Mesothelial cell of epicardium (in vitro differentiated cells): ENCODE measurements around the gene DGKQ. TPM values are rescaled to one million over a fixed set of nuclear protein-coding genes. Genes with fewer than 3 reads are reported as not detected.

Source experiments
- DNase-seq, 2 experiments: peaks; one replicate each; pipeline ENCODE4 v3.0.0; 2021; ENCODE audit warnings: low spot score in 2 of 2; ENCODE audit not compliant: unreplicated experiment in 2 of 2
- H3K27ac Mint-ChIP-seq: 2 replicates; pipeline ENCODE4 v1.8.0; 2021; ENCODE audit warnings: mixed read lengths
- H3K27me3 Mint-ChIP-seq: 2 replicates; pipeline ENCODE4 v1.8.0; 2021; ENCODE audit warnings: low read depth, mixed read lengths
- H3K36me3 Mint-ChIP-seq: 2 replicates; pipeline ENCODE4 v1.8.0; 2021; ENCODE audit warnings: mixed read lengths
- H3K4me1 Mint-ChIP-seq: 2 replicates; pipeline ENCODE4 v1.8.0; 2021; ENCODE audit warnings: mixed read lengths
- H3K4me3 Mint-ChIP-seq: 2 replicates; pipeline ENCODE4 v1.8.0; 2021; ENCODE audit warnings: mild to moderate bottlenecking, moderate library complexity, mixed read lengths
- H3K9me3 Mint-ChIP-seq: 2 replicates; pipeline ENCODE4 v1.8.0; 2021; ENCODE audit warnings: mixed read lengths
- CTCF ChIP-seq: fragments of 200-600 bp; sonication (generic); IDR thresholded peaks from one replicate; pipeline ENCODE4 v1.5.0; 2021; ENCODE audit warnings: antibody characterized with exemption; ENCODE audit not compliant: unreplicated experiment
- total RNA-seq: library from RNA; stranded (reverse); gene quantifications from 3 replicates; pipeline ENCODE4 v1.2.1, GENCODE V29; 2021

DGKQ gene
- total RNA-seq, 1 donor from 2014 or later: 15.6 TPM

- H3K9me3 Mint-ChIP-seq: no peaks in the 10 kb centered on the region
- no peak overlapping the region for H3K4me3 Mint-ChIP-seq
Measured at GRCh38 chr4:966266-967112, 6.9 kb downstream of the DGKQ start.

GRCh38 chr4:965766-966134, 7.6 kb downstream of the DGKQ start:
- peaks cover 22% of the 10 kb centered on the region for H3K27me3 Mint-ChIP-seq
- TF ChIP-seq CTCF: no peak
- no peak for DNase-seq
- no peaks in the 10 kb centered on the region for H3K9me3 Mint-ChIP-seq
- H3K27ac Mint-ChIP-seq: no peak overlapping the region
- H3K36me3 Mint-ChIP-seq: peaks cover 2% of the 10 kb centered on the region
- no peak overlapping the region for H3K4me3 Mint-ChIP-seq
- no peaks in the 10 kb centered on the region for H3K4me1 Mint-ChIP-seq

More at GRCh38 chr4:966266-967112, 6.9 kb downstream of the DGKQ start:
- no peak for DNase-seq
- no peaks in the 10 kb centered on the region for H3K4me1 Mint-ChIP-seq
- H3K27ac Mint-ChIP-seq: no peak overlapping the region
- TF ChIP-seq CTCF: no peak
- H3K27me3 Mint-ChIP-seq: peaks cover 25% of the 10 kb centered on the region
- H3K36me3 Mint-ChIP-seq: peaks cover 2% of the 10 kb centered on the region

GRCh38 chr4:965048-965765, 8.2 kb downstream of the DGKQ start:
- Mint-ChIP-seq H3K9me3 (no peaks in the 10 kb centered on the region), H3K36me3 (peaks cover 2% of the 10 kb centered on the region), H3K4me3 (no peak overlapping the region), H3K27me3 (peaks cover 17% of the 10 kb centered on the region), H3K4me1 (no peaks in the 10 kb centered on the region), H3K27ac (no peak overlapping the region)
- no peak for TF ChIP-seq CTCF
- DNase-seq: no peak

GRCh38 chr4:964346-965025, 8.9 kb downstream of the DGKQ start:
- Mint-ChIP-seq H3K4me3 (no peak overlapping the region), H3K9me3 (no peaks in the 10 kb centered on the region), H3K27ac (no peak overlapping the region), H3K27me3 (peaks cover 16% of the 10 kb centered on the region), H3K4me1 (no peaks in the 10 kb centered on the region), H3K36me3 (peaks cover 2% of the 10 kb centered on the region)
- no peak for DNase-seq
- TF ChIP-seq CTCF: no peak

GRCh38 chr4:963276-964225, 9.8 kb downstream of the DGKQ start:
- no peaks in the 10 kb centered on the region for H3K4me1 Mint-ChIP-seq
- no peaks in the 10 kb centered on the region for H3K9me3 Mint-ChIP-seq
- TF ChIP-seq CTCF: no peak
- DNase-seq: no peak
- no peak overlapping the region for H3K27ac Mint-ChIP-seq
- no peak overlapping the region for H3K4me3 Mint-ChIP-seq
- H3K27me3 Mint-ChIP-seq: peaks cover 9% of the 10 kb centered on the region
- peaks cover 2% of the 10 kb centered on the region for H3K36me3 Mint-ChIP-seq
